Erythroblast (primary cell): ENCODE measurements around the gene KIAA1210.

Experiments used
- GATA1 ChIP-seq: IDR thresholded peaks from 2 replicates; pipeline ENCODE4 v1.6.1; 2011; ENCODE audit warnings: low read depth, mild to moderate bottlenecking, control low read depth, low read length, moderate library complexity
- POLR2A ChIP-seq: IDR thresholded peaks from 2 replicates; pipeline ENCODE4 v1.6.1; 2011; ENCODE audit warnings: mild to moderate bottlenecking, low read length

DNA sequence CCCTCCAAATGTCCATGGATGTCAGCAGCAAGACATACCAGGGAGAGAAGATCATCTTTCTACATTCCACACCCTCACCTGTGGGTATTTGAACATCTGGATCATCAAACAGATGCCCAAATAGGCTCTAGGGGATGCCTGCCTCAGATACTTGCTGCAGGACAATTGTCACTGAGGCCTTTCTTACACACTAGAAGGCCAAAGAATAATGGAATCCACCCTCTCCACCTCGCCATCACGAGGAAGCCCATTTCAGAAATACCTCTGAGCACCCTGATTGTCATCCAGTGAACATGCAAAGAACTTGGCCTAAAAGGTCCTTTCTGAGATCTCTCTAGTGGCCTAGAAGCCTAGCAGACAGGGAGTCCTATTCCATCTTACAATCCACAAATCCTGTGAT, 6.9 kb upstream of the KIAA1210 start:
- no peak for TF ChIP-seq POLR2A
- TF ChIP-seq GATA1: no peak
